GM18511 (cell line): ENCODE data around the gene CWC22.
"Not testable (repeated sequence)": the region's sequence is repeated elsewhere in the genome, so short reads cannot be mapped to it uniquely, and the experiment has no call there.

Source experiments
- ATAC-seq: cut with Tn5 transposase; IDR thresholded peaks from one replicate; pipeline ENCODE4 v1.9.1; 2021; ENCODE audit warnings: mild to moderate bottlenecking, moderate library complexity; ENCODE audit not compliant: unreplicated experiment

CWC22 gene

GRCh38 chr2:180003559-180003958 lies 3.5 kb downstream of the CWC22 start:
- ATAC-seq = no peak

GRCh38 chr2:180003073-180003472 lies 4.0 kb downstream of the CWC22 start:
- ATAC-seq = no peak

- no peak for ATAC-seq
Observed at GRCh38 chr2:180002198-180002770, 4.8 kb downstream of the CWC22 start.

- ATAC-seq = no peak
Observed at GRCh38 chr2:180001726-180002125, 5.4 kb downstream of the CWC22 start.

GRCh38 chr2:180000434-180000833 lies 6.7 kb downstream of the CWC22 start:
- peak; percentile 44 for ATAC-seq

- no peak for ATAC-seq
Observed at GRCh38 chr2:179999000-179999399, 8.1 kb downstream of the CWC22 start.

GRCh38 chr2:179995741-179996515 lies 11.2 kb downstream of the CWC22 start:
- ATAC-seq = no peak

GRCh38 chr2:179991344-179991743 lies 15.8 kb downstream of the CWC22 start:
- peak; percentile 64 for ATAC-seq

GRCh38 chr2:179990676-179991317 lies 16.3 kb downstream of the CWC22 start:
- no peak for ATAC-seq

GRCh38 chr2:179987916-179988315 lies 19.2 kb downstream of the CWC22 start:
- no peak for ATAC-seq

- ATAC-seq = peak; percentile 91
Observed at GRCh38 chr2:179985163-179985820, 21.8 kb downstream of the CWC22 start.

GRCh38 chr2:179983250-179983932 lies 23.7 kb downstream of the CWC22 start:
- no peak for ATAC-seq

- ATAC-seq = no peak
Observed at GRCh38 chr2:179981085-179981484, 26.0 kb downstream of the CWC22 start.

- no peak for ATAC-seq
Observed at GRCh38 chr2:179974761-179975160, 32.3 kb downstream of the CWC22 start.

- ATAC-seq = no peak
Observed at GRCh38 chr2:179966778-179967394, 40.2 kb downstream of the CWC22 start.

GRCh38 chr2:179965291-179966258 lies 41.5 kb downstream of the CWC22 start:
- ATAC-seq = no peak

- ATAC-seq = no peak
Observed at GRCh38 chr2:179963626-179964025, 43.5 kb downstream of the CWC22 start.

GRCh38 chr2:179958251-179958650 lies 48.8 kb downstream of the CWC22 start:
- not testable (repeated sequence) for ATAC-seq

GRCh38 chr2:179954026-179954425 lies 53.1 kb downstream of the CWC22 start:
- ATAC-seq = no peak
